ENCODE measurements around the gene PERM1. TPM values are rescaled to one million over a fixed set of nuclear protein-coding genes. Genes with fewer than 3 reads are reported as not detected.

The PERM1 gene
- total and polyA plus RNA-seq, 2 of the 13 experiments (the other 11 are each of a cell fraction or from before 2014, with no cell fraction given), result 0.04 to 0.29 TPM

GRCh38 chr1:975896-976683 lies 5.8 kb downstream of the PERM1 start (continued):
- peak; percentile 36; the same call in 1 of the 2 replicates for TF ChIP-seq ZBTB10 (CRISPR knock-in tag; IDR thresholded peaks at IDR 0.05; ENCODE audit: borderline replicate concordance)
- TF ChIP-seq RBFOX2 (IDR thresholded peaks at IDR 0.05; ENCODE audit: low read depth, low read length), result 0 out of 2 replicates have a peak, but pooled peaks have one; percentile 17
- no peak for TF ChIP-seq ZNF574 (CRISPR knock-in tag; IDR thresholded peaks at IDR 0.05)
- TF ChIP-seq LRRFIP1 (CRISPR knock-in tag; conservative IDR thresholded peaks at IDR 0.05), result no peak
- no peak for TF ChIP-seq SP5 (CRISPR knock-in tag; IDR thresholded peaks at IDR 0.05; ENCODE audit: borderline replicate concordance, low read depth)
- TF ChIP-seq NR2F1 (CRISPR knock-in tag; IDR thresholded peaks at IDR 0.05), result no peak
- TF ChIP-seq CREB1 (IDR thresholded peaks at IDR 0.05), result no peak
- TF ChIP-seq CREB1 (CRISPR knock-in tag; IDR thresholded peaks at IDR 0.05), result no peak
- no peak for TF ChIP-seq ZNF513 (CRISPR knock-in tag; conservative IDR thresholded peaks at IDR 0.05)
- peak; percentile 33; the same call in 1 of the 2 replicates for TF ChIP-seq HIVEP1 (CRISPR knock-in tag; IDR thresholded peaks at IDR 0.05)
- no peak for TF ChIP-seq CCAR2 (optimal IDR thresholded peaks at IDR 0.05; ENCODE audit: low read depth, low read length)
- TF ChIP-seq HIC2 (CRISPR knock-in tag; IDR thresholded peaks at IDR 0.05; ENCODE audit: low read depth), result 0 out of 2 replicates have a peak, but pooled peaks have one; percentile 18
- TF ChIP-seq ZNF572 (CRISPR knock-in tag; IDR thresholded peaks at IDR 0.05), result no peak
- peak; percentile 80; the same call in 1 of the 2 replicates for TF ChIP-seq GABPB1 (CRISPR knock-in tag; IDR thresholded peaks at IDR 0.05)
- no peak for TF ChIP-seq HHEX (CRISPR knock-in tag; IDR thresholded peaks at IDR 0.05)
- no peak for TF ChIP-seq YY1 (IDR thresholded peaks at IDR 0.05; ENCODE audit: insufficient read depth, insufficient replicate concordance, low read depth, low read length)
- no peak for TF ChIP-seq ZSCAN21 (CRISPR knock-in tag; IDR thresholded peaks at IDR 0.05; ENCODE audit: borderline replicate concordance)
